Prostate gland (tissue), 2 donors: Measurements from ENCODE around the gene FBXO17. TPM values are rescaled to one million over a fixed set of nuclear protein-coding genes. Genes with fewer than 3 reads are reported as not detected.

Source experiments
- DNase-seq: peaks from one replicate; pipeline ENCODE4 v3.0.0-alpha.2; 2019; ENCODE audit warnings: low spot score
- H3K27ac ChIP-seq, 2 donors: fragments of 200-600 bp; sonication (generic); 2 replicates each; pipeline ENCODE4 v1.5.1; 2017 to 2019
- H3K27me3 ChIP-seq: fragments of 200-600 bp; sonication (generic); replicated peaks from 2 replicates; pipeline ENCODE4 v1.5.1; 2019; ENCODE audit not compliant: insufficient read depth
- H3K36me3 ChIP-seq, 2 donors: fragments of 200-600 bp; sonication (generic); 1 replicate in 1 of 2; 2 replicates in 1 of 2; pipeline versions ENCODE4 v1.5.1 to v1.8.1; 2017 to 2019
- H3K4me1 ChIP-seq: fragments of 200-600 bp; sonication (generic); replicated peaks from 2 replicates; pipeline ENCODE4 v1.5.1; 2019
- H3K4me3 ChIP-seq, 2 donors: fragments of 200-600 bp; sonication (generic); 2 replicates each; pipeline ENCODE4 v1.5.1; 2017 to 2019
- H3K9me3 ChIP-seq: fragments of 200-600 bp; sonication (generic); 2 replicates; pipeline ENCODE4 v1.5.1; 2017
- CTCF ChIP-seq, 4 experiments: fragments of 200-600 bp in 2 of 4; fragments of 450-650 bp in 2 of 4; sonication (generic) in 2 of 4; IDR thresholded peaks; 1 replicate in 3 of 4; 2 replicates in 1 of 4; pipeline ENCODE4 v1.5.1; 2016 to 2019; ENCODE audit warnings: antibody characterized with exemption in 4 of 4, mild to moderate bottlenecking in 2 of 4, moderate library complexity in 2 of 4
- POLR2A ChIP-seq: fragments of 450-650 bp; IDR thresholded peaks from one replicate; pipeline ENCODE4 v1.6.1; 2016; ENCODE audit warnings: antibody characterized with exemption, mild to moderate bottlenecking
- POLR2AphosphoS5 ChIP-seq: sonication (generic); formaldehyde crosslinking; IDR thresholded peaks from one replicate; pipeline ENCODE4 v1.6.1; 2017; ENCODE audit warnings: antibody characterized with exemption
- WGBS: methylation state at CpG from one replicate; pipeline ENCODE4 v1.1.5; 2018; 5-methylcytosine and 5-hydroxymethylcytosine counted together
- intact Hi-C: fragments of 100-400 bp; cut with DNase I; formaldehyde crosslinking; loops from one replicate; pipeline ENCODE4 v1.14.2; 2022
- total RNA-seq, 2 donors: library from RNA; depleted of rRNA; stranded (reverse); fragments of >200 nt; gene quantifications; one replicate each; pipeline ENCODE4 v1.1.0, GENCODE V29; 2016

The FBXO17 gene
- total RNA-seq, 2 donors from 2014 or later, result 25.9 to 40.5 TPM

DNA sequence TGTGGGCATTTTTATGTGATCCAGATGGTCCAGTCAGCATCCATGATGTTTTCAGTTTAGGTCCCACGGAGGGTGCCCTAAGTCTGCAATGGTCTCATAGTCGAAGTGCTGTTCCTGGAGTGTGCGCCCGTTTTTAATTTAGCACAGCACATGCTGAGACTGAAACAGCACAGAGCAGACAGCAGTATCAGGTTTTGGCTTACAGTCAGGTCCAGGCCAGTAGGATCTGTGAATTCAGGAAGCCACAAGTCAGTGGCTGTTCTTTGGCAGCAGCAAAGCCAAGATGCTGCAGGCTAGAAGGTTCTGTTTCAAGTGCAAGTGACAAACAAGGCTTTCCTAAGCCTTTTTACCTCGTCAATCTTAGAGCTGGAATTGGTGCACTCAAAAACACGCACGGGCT lies 38.5 kb upstream of the FBXO17 start:
- Histone ChIP-seq H3K4me3 (no peak overlapping the region), H3K27ac (no peak overlapping the region), H3K9me3 (no peaks in the 10 kb centered on the region), H3K4me1 (no peaks in the 10 kb centered on the region), H3K36me3 (no peaks in the 10 kb centered on the region), H3K27me3 (no peaks in the 10 kb centered on the region)
- TF ChIP-seq POLR2AphosphoS5 (no peak), POLR2A (no peak), CTCF (IDR thresholded peaks at IDR 0.05) (no peak)
- no peak for DNase-seq
- WGBS, result 77% methylated on average over 7 of the region's 7 CpGs
- intact Hi-C loops, result no loop called here

GRCh38 chr19:39009001-39009400 lies 33.5 kb upstream of the FBXO17 start:
- H3K4me1 ChIP-seq, result no peaks in the 10 kb centered on the region
- no peak for TF ChIP-seq POLR2A
- TF ChIP-seq POLR2AphosphoS5, result no peak
- TF ChIP-seq CTCF (IDR thresholded peaks at IDR 0.05), result no peak
- no peaks in the 10 kb centered on the region for H3K36me3 ChIP-seq
- H3K27me3 ChIP-seq, result no peaks in the 10 kb centered on the region
- no peak overlapping the region for H3K4me3 ChIP-seq
- H3K27ac ChIP-seq, result no peak overlapping the region
- intact Hi-C loops, result no loop called here
- no peaks in the 10 kb centered on the region for H3K9me3 ChIP-seq
- 91% methylated on average over 6 of the region's 6 CpGs for WGBS
- no peak for DNase-seq

- no peak overlapping the region for H3K4me3 ChIP-seq
- no peak overlapping the region for H3K27ac ChIP-seq
- H3K27me3 ChIP-seq, result no peaks in the 10 kb centered on the region
- DNase-seq, result no peak
- H3K36me3 ChIP-seq, result no peaks in the 10 kb centered on the region
- TF ChIP-seq CTCF (IDR thresholded peaks at IDR 0.05) (no peak), POLR2A (no peak), POLR2AphosphoS5 (no peak)
- H3K4me1 ChIP-seq, result no peaks in the 10 kb centered on the region
- intact Hi-C loops, result no loop called here
- H3K9me3 ChIP-seq, result no peaks in the 10 kb centered on the region
- WGBS, result 94% methylated on average over 6 of the region's 6 CpGs
These were observed 32.6 kb upstream of the FBXO17 start for GRCh38 chr19:39008137-39008536.

GRCh38 chr19:39007096-39007495 lies 31.6 kb upstream of the FBXO17 start:
- Histone ChIP-seq H3K9me3 (no peaks in the 10 kb centered on the region), H3K27ac (no peak overlapping the region), H3K4me3 (no peak overlapping the region), H3K27me3 (no peaks in the 10 kb centered on the region), H3K36me3 (no peaks in the 10 kb centered on the region), H3K4me1 (no peaks in the 10 kb centered on the region)
- 27% methylated on average over 3 of the region's 3 CpGs for WGBS
- no peak for DNase-seq
- intact Hi-C loops, result no loop called here
- no peak for TF ChIP-seq POLR2A
- no peak for TF ChIP-seq POLR2AphosphoS5
- no peak for TF ChIP-seq CTCF (IDR thresholded peaks at IDR 0.05)

DNA sequence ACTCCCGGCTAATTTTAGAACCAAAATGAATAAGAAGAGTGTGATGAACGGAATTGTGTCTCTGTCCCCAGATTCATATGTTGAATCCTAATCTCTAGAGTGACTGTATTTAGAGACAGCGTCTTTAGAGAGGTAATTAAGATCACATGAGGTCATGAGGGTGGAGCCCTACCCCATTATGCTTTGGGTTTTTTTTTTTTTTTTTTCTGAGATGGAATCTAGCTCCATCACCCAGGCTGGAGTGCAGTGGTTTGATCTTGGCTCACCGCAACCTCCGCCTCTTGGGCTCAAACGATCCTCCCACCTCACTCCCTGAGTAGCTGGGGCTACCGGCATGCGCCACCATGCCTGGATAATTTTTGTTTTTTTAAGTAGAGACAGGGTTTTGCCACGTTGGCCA lies 28.9 kb upstream of the FBXO17 start:
- no peak overlapping the region for H3K27ac ChIP-seq
- WGBS, result 79% methylated on average over 9 of the region's 9 CpGs
- no peak overlapping the region for H3K4me3 ChIP-seq
- no peak for TF ChIP-seq POLR2AphosphoS5
- no peak for TF ChIP-seq POLR2A
- no peak for TF ChIP-seq CTCF (IDR thresholded peaks at IDR 0.05)
- intact Hi-C loops, result no loop called here
- no peak for DNase-seq
- no peaks in the 10 kb centered on the region for H3K27me3 ChIP-seq
- H3K9me3 ChIP-seq, result no peaks in the 10 kb centered on the region
- H3K4me1 ChIP-seq, result no peaks in the 10 kb centered on the region
- no peaks in the 10 kb centered on the region for H3K36me3 ChIP-seq
